NCI-H524 treated with DMSO at 0.1 percent for 48 hours (cell line): Measurements from ENCODE around the gene P3R3URF.

Experiments
- DNase-seq: peaks from one replicate; lab custom pipeline; 2025; lab: John Stamatoyannopoulos, UW

Gene P3R3URF

DNA sequence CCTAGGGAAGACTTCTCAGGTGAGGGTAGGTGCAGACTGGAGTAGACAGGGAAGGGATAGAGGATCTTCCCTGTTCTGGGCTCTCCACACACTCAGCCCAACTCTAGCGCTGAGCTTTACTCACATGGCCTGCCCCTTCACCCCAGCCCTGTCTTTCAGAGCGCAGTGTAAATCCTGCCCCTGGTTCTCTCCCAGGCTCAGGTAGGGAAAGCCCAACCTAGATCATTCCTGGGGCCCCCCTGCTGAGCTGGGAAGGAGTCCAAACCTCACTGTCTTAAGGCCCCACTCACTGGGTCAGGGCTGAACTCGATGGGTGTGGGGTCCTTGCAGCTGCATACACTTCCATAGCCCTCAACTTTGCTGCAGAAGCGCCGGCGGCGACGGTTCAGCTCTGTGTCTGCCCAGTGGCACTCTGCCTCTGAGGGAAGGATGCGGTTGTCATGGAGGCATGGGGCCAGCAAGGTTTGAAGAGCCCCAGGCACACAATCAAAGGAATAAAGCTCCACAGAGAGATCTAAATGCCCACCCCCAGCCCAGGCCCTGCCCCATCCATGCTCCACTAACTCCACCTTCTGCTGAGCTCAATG lies 17.8 kb upstream of the P3R3URF start:
- DNase-seq = no peak

- DNase-seq = no peak
These were observed 17.0 kb upstream of the P3R3URF start for GRCh38 chr1:46193285-46193684.

- DNase-seq = no peak
These were observed 15.9 kb upstream of the P3R3URF start for GRCh38 chr1:46192171-46192570.

DNA sequence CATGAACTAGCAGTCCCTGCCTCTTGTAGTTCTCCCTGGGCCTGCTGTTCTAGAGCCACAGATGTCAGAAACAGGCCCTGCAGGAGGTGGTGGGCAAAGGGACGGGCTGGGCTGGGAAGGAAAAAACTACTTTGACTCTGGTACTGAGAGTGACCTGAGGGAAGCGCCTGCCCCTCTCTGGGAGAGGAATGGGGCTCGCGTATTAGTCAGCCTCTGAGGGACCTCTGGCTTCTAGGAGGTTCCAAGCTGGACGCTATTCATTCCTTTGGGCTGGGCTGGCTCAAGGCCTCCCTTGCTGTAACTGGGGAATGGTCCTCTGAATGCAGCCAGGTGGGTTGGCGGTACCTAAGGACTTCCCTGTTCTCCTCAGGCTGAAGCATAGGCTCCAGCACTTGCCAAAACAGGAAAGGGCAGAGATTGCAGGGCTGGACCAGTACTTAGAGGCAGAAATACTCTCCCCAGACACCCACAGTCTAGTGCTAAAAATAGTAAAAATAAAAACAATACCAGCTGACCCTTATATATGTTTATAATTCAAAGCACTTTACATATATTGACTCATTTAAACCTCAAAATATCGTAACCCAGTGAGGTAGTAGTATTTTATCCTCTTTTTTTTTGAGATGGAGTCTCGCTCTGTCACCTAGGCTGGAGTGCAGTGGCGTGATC lies 14.9 kb upstream of the P3R3URF start:
- no peak for DNase-seq

DNA sequence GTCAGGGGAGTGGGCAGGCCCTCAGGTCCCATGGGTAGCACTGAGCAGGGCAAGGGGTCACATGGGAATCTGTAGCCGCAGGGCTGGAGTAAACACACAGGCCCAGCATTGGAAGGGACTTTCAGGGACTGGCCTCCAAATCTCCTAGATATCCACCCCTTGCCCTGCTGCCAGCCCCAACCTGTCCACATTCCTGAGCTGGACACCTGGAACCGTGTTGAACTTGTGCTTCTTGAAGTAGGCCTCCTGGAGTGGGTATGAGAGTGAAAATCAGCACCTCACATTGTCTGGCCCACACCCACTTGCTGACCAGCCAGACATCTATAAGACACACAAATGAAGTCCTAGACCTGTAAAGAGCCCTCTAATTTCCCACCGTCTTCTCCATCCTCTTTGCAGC lies 14.3 kb upstream of the P3R3URF start:
- DNase-seq = no peak

DNA sequence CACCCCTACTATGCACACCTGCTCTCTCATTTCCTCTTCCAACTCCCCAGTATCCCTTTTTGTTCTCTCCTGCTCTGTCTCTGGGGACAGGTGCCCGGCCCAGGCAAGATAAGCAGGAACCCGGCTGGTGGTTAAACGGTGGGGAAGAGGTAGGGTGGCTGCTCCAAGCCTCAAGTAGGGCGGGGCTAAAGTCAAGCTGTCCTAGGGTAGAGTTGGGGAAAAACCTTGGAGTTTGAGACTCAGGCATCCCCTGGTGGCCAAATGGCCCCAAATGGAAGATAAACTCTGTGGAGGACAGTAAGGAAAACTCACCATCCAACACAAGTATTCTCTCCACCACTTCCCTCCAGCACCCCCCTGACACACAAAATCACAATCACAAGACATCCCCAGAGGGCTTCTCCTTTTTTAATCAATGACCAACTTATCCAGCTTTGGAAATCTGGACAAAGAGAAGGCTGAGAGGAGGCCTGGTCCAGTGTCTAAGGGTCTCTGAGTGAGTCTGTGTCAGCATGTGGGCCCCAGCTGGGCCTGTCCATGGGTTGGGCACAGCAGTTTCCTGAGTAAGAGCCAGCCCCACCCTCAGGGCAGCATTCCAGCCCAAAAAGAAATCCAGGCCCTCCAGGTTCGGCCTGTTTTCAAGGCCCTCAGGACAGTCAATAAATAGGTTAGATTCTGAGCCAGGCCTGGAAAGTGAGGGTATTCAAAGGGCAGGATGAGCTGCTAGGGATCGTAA lies 12.2 kb upstream of the P3R3URF start:
- no peak for DNase-seq

- DNase-seq = no peak
These were observed 11.0 kb upstream of the P3R3URF start for GRCh38 chr1:46187106-46187869.

GRCh38 chr1:46186076-46186475 lies 9.8 kb upstream of the P3R3URF start:
- no peak for DNase-seq

GRCh38 chr1:46184920-46185658 lies 8.8 kb upstream of the P3R3URF start:
- DNase-seq = no peak

- DNase-seq = no peak
These were observed 7.8 kb upstream of the P3R3URF start for GRCh38 chr1:46183926-46184557.

DNA sequence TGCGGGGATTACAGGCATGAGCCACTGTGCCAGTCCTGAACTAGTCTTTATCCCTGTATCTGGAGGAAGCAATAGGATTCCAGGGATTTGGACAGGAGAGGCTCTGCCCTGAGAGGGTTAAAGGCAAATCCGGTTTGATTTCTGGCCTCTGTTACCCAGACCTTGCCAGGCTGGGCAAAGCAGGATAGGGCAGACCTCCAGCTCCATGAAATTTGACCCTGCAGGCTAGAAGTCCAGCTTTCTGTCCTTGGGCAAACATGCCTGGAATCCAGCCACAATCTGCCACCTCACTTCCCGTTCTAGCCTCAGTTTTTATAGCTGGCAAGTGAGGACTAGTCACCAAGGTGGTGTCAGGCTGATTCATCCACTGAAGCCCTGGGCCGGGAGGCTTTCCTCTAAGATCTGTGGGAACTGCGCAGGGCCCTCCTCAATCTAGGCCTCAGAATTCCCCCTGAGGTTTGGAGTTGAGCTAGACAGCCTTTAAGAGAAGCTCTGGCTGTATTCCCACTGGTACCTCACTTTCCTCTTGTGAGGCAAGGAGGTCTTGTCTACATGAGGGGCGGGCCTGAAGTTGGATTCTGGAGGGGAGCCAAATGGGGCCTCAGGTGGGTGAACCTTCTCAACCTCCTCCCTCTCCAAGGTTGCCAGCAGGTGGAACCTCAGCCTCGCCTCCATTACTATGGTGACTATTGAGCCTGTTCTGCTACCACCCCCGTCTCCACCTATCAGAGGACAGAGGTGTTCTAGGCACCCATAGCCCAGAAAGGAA lies 7.0 kb upstream of the P3R3URF start:
- no peak for DNase-seq

DNA sequence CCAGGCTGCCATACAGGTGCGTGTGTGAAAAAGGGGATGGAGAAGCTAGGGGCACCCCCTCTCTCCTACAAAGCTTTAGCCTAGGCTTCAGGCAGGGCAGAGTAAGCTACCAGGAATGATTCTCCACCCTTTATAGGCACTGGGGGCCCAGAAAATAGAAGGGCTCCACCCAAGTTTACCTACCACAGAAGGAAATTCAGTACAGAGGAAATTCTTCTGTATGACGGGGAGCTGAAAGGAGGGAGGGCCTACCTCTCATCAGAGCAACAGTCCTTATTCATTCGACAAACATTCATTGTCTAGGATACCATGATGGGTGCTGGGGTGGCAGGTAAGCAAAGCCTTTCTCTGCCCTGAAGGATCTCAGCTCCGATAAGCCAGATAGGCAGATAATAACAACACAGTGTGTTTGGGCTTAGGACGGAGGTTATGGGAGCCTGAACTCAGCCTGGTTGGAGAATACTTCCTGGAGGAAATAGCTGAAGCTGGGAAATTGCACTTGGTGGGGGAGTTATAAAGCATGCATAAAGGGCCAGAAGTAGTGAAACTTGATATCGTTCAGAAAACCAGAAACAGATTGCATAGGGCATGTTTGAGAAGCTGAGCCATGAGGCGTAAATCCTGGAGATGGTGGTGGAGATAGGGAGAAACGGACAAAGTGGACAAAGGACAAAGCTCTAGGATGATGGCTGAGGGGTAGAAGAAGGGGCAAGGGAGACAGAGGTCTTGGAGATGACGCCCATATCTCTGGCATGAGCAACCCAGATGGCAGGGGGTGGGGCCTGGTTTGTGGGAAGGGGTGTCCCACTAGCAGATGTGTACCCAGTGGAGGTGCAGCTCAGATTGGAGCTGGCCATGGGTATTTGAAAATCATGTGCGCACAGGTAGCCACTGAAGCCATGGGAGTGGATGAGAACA lies 5.3 kb upstream of the P3R3URF start:
- no peak for DNase-seq

DNA sequence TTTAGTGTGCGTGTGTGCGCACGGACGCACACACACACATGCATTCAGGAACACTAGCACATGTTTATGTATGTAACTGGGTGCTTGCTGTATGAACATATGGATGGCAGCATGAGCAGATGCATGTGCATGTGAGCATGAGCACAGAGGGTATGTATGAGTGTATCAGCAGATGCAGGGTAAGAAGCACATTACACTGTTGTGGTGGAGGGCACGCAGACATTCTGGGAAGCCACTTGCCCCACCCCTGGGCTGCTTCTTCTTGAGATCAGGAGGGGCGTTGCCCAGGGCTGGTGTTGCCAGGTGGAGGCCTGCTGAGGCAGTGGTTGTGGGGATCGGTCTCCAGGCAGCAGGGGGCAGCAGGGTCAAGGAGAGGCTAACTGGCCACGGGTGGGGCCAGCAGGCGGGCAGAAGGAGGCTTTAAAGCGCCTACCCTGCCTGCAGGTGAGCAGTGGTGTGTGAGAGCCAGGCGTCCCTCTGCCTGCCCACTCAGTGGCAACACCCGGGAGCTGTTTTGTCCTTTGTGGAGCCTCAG lies 3.9 kb upstream of the P3R3URF start:
- no peak for DNase-seq

DNA sequence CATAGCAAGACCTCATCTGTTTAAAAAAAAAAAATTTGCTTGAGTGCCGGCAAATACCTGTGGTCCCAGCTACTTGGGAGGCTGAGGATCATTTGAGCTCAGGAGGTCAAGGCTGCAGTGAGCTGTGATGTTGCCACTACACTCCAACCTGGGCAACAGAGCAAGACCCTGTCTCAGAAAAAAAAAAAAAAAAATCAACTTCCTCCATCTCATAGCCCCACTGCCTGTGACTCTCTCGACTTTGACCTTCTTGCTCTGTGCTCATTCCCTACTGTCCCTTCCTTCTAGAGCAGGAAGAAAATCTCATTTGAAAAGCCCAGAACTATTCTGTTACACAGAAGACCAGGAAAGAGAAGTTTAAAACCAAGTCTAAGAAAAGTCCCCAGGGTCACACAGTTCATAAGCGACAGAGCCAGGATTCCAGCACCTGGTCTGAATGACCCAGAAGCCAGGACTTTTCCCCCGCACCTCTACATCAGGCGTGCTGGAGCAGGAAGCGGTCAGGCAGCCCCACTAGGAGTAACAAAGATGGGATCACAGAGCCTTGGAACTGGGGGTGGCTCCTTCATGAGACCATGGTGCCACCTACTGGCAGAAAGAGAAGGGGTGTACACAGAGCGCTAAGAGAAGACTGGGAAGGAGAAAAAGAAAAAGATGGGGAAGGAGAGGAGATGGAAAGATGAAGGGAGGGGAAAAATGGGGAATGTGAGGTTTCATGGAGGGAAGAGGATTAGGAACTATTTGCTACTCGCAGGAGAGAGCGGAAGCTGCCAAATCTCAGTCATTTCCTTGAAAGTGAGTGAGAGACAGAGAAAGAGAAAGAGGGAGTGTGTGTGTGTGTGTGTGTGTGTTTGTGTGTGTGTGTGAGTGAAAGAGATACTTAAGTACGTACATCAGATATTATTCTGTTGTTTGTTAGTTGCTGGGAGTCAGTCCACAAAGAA lies 3.1 kb upstream of the P3R3URF start:
- DNase-seq = peak; percentile 62

DNA sequence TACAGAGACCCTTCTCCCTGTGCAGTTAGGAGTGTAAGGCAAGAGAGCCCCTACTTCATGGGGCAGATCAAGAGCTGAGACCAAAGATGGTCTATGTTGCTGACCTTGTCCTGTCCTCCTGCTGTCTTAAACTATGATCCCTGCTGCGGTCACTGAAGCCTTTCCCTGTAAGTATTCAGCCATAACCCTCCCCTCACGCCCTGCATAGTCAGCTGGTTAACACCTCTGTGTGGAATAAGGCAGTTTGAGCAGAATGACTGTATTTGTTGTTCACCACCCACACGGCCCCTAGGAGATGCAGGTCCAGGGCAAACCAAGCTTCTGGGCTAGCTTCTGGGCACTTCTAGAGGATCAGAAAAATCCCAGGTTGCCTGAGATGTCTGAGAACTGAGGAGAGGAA lies 1.0 kb downstream of the P3R3URF start:
- DNase-seq = no peak

DNA sequence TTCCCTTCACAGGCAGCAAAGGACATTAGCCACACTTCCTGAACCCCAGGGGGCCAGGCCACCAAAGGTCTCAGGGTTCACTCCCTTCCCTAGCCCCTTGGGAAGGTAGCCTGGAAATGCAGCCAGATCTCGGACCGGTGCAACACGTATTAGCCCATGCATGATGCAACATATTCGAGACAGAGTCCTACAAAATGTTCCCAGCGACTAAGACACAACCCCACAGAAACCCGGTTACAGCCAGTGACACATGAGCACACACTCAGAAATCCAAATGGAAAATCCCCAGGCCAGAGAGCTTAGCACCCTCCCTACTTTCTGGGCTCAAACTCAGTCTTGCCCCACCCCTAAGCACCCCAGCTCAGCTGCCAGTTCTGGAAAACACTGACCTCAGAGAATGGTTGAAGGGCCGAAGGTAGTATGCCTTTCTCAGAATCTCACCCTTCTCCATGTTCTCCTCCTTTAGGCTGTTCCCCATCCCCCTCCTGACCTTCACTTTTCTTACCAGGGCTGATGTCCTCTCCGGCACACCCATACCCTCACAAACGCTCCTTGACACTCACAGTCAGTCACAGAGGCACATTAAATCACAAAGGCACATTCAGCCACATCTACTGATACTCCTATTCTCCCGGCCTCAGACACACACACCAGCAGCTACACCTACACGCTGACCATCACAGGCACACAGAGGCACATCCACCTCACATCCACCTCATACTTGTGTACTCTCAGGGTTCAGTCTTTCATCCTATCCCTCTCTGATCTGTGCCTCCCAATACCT lies 1.6 kb downstream of the P3R3URF start, which contains the start of gene TSPAN1:
Gene TSPAN1 (plus strand): TSS at position 640 of the 784 bp plus-strand sequence. CDS start 6,021 bp downstream, outside the sequence.
- DNase-seq = no peak

DNA sequence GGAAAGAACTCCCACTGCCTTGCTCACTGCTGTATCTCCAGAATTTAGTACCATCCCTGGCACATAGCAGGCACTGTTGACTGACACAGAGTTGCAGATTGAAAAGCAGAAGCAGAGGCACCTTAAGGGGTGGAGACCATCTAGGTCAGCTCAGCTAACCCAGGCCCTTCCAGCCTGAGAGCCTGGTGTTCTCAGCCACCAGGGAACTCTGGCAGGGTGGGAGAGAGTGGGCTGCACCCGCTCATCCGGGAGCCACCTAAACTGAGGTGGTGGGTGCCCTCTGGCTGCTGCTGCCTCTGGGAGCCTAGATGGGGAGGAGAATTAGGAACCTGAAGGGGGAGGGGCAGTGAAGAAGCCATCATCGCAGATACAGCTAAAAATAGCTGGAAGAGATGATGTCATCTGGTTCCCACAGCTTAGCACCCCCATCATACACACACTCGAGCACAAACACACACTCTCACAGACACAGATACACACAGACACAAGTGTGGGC lies 2.9 kb downstream of the P3R3URF start:
- DNase-seq = no peak
